Natural killer cell (primary cell): Measurements from ENCODE around the gene SLC35E3. TPM values are rescaled to one million over a fixed set of nuclear protein-coding genes. Genes with fewer than 3 reads are reported as not detected.

Source experiments
- ATAC-seq, 3 donors: fragments of 150-1000 bp in 2 of 3; fragments of 200-7000 bp in 1 of 3; cut with Tn5 transposase; 1 replicate in 1 of 3; 2 replicates in 2 of 3; pipeline ENCODE4 v1.10.0; 2021; ENCODE audit warnings: mild to moderate bottlenecking in 2 of 3, moderate library complexity in 2 of 3
- DNase-seq, 2 donors: peaks; one replicate each; pipeline versions ENCODE4 v3.0.0 to v3.0.0-alpha.2; 2013 to 2021; ENCODE audit warnings: mixed read lengths in 1 of 2
- H3K27ac ChIP-seq: one replicate; pipeline ENCODE4 v1.5.1; 2013; ENCODE audit warnings: mild to moderate bottlenecking, low read length
- H3K27me3 ChIP-seq: one replicate; pipeline ENCODE4 v1.6.1; 2013; ENCODE audit warnings: low read length; ENCODE audit not compliant: control insufficient read depth, insufficient read depth
- H3K36me3 ChIP-seq: one replicate; pipeline ENCODE4 v1.6.1; 2013; ENCODE audit warnings: low read length; ENCODE audit not compliant: control insufficient read depth, insufficient read depth
- H3K4me1 ChIP-seq: one replicate; pipeline ENCODE4 v1.6.1; 2013; ENCODE audit warnings: low read length; ENCODE audit not compliant: control insufficient read depth, insufficient read depth
- H3K4me3 ChIP-seq: one replicate; pipeline ENCODE4 v1.5.1; 2013; ENCODE audit warnings: low read length
- H3K9me3 ChIP-seq: one replicate; pipeline ENCODE4 v1.6.1; 2013; ENCODE audit warnings: low read length; ENCODE audit not compliant: control insufficient read depth, insufficient read depth
- H3K27ac Mint-ChIP-seq, 2 donors: one replicate each; pipeline ENCODE4 v1.8.0; 2022; ENCODE audit warnings: mild to moderate bottlenecking in 2 of 2, mixed read lengths in 2 of 2, moderate library complexity in 1 of 2
- H3K27me3 Mint-ChIP-seq, 2 donors: one replicate each; pipeline ENCODE4 v1.8.0; 2022; ENCODE audit warnings: low read depth in 2 of 2, mixed read lengths in 2 of 2
- H3K36me3 Mint-ChIP-seq: one replicate; pipeline ENCODE4 v1.8.0; 2022; ENCODE audit warnings: mixed read lengths
- H3K4me1 Mint-ChIP-seq, 2 donors: one replicate each; pipeline ENCODE4 v1.8.0; 2022; ENCODE audit warnings: mixed read lengths in 2 of 2
- H3K4me3 Mint-ChIP-seq: one replicate; pipeline ENCODE4 v1.8.0; 2022; ENCODE audit warnings: mild to moderate bottlenecking, moderate library complexity, mixed read lengths
- H3K9me3 Mint-ChIP-seq, 2 donors: one replicate each; pipeline ENCODE4 v1.8.0; 2022; ENCODE audit warnings: mixed read lengths in 2 of 2
- CTCF ChIP-seq: fragments of 200-600 bp; IDR thresholded peaks from one replicate; pipeline ENCODE4 v1.8.0; 2022; ENCODE audit warnings: antibody characterized with exemption
- WGBS: methylation state at CpG from one replicate; pipeline ENCODE4 v1.1.7; 2013; ENCODE audit warnings: missing lambda C conversion rate; ENCODE audit not compliant: insufficient coverage; 5-methylcytosine and 5-hydroxymethylcytosine counted together
- intact Hi-C: fragments of 100-400 bp; cut with micrococcal nuclease; formaldehyde crosslinking; loops from one replicate; pipeline ENCODE4 v1.14.2; 2022
- total RNA-seq, 4 donors: library from RNA; stranded (reverse); fragments of 120-200 nt in 1 of 4; gene quantifications; one replicate each; pipeline versions ENCODE4 v1.2.3 to v1.2.4, GENCODE V29; 2013 to 2022

The SLC35E3 gene
- total RNA-seq, 3 donors from 2014 or later (not counting 1 experiment from before 2014, with no cell fraction given): 8.3 to 15.3 (median 10.2) TPM

- TF ChIP-seq CTCF: no peak
- Mint-ChIP-seq H3K4me3 (no peak overlapping the region), H3K9me3 (no peaks in the 10 kb centered on the region), H3K4me1 (peaks cover 6 to 18% of the 10 kb centered on the region in 2 donors), H3K27ac (peak overlapping the region; percentile 9 to 68), H3K36me3 (no peaks in the 10 kb centered on the region), H3K27me3 (no peaks in the 10 kb centered on the region)
- ATAC-seq: no peak
- Histone ChIP-seq H3K4me3 (no peak overlapping the region), H3K36me3 (peaks cover 82% of the 10 kb centered on the region), H3K27me3 (no peaks in the 10 kb centered on the region), H3K4me1 (no peaks in the 10 kb centered on the region), H3K9me3 (no peaks in the 10 kb centered on the region), H3K27ac (no peak overlapping the region)
- 100% methylated on average over 6 of the region's 16 CpGs for whole genome bisulfite sequencing
- intact Hi-C loops: no loop called here
- DNase-seq: no peak
Observed at GRCh38 chr12:68824597-68825250, 78.7 kb downstream of the SLC35E3 start.

GRCh38 chr12:68825569-68826217, 79.7 kb downstream of the SLC35E3 start:
- Histone ChIP-seq H3K27ac (no peak overlapping the region), H3K36me3 (peaks cover 80% of the 10 kb centered on the region), H3K4me3 (no peak overlapping the region), H3K27me3 (no peaks in the 10 kb centered on the region), H3K4me1 (no peaks in the 10 kb centered on the region), H3K9me3 (no peaks in the 10 kb centered on the region)
- TF ChIP-seq CTCF: no peak
- Mint-ChIP-seq H3K36me3 (peaks cover under 1% of the 10 kb centered on the region), H3K27ac (peak overlapping the region; percentile 26 to 69), H3K4me3 (no peak overlapping the region), H3K27me3 (no peaks in the 10 kb centered on the region), H3K4me1 (peaks cover 13 to 24% of the 10 kb centered on the region in 2 donors), H3K9me3 (no peaks in the 10 kb centered on the region)
- intact Hi-C loops: no loop called here
- 91% methylated on average over 10 of the region's 11 CpGs for WGBS
- DNase-seq (no peak), ATAC-seq (no peak)

GRCh38 chr12:68827895-68828671, 82.1 kb downstream of the SLC35E3 start:
- Mint-ChIP-seq H3K9me3 (no peaks in the 10 kb centered on the region), H3K4me3 (no peak overlapping the region), H3K4me1 (peaks cover 13 to 17% of the 10 kb centered on the region in 2 donors), H3K27ac (peak overlapping the region in 1 of 2 donors; percentile 11), H3K27me3 (no peaks in the 10 kb centered on the region), H3K36me3 (peaks cover 7% of the 10 kb centered on the region)
- Histone ChIP-seq H3K4me3 (no peak overlapping the region), H3K36me3 (peaks cover 84% of the 10 kb centered on the region), H3K9me3 (no peaks in the 10 kb centered on the region), H3K27me3 (no peaks in the 10 kb centered on the region), H3K4me1 (no peaks in the 10 kb centered on the region), H3K27ac (no peak overlapping the region)
- no peak for ATAC-seq
- WGBS: 93% methylated on average over 3 of the region's 5 CpGs
- intact Hi-C loops: no loop called here
- TF ChIP-seq CTCF: no peak
- no peak for DNase-seq
